Keratinocyte (primary cell): ENCODE results near the gene IQGAP3.

ENCODE experiments used
- CTCF ChIP-seq, 3 experiments: IDR thresholded peaks in 1 of 3; conservative IDR thresholded peaks in 1 of 3; optimal IDR thresholded peaks in 1 of 3; 2 replicates in 2 of 3; 3 replicates in 1 of 3; pipeline versions ENCODE3 to v1.5.1; 2011; ENCODE audit warnings: low read length in 3 of 3, mild to moderate bottlenecking in 3 of 3, moderate library complexity in 2 of 3, control low read depth in 1 of 3, inconsistent platforms in 1 of 3; ENCODE audit not compliant: insufficient read depth in 2 of 3; ENCODE audit errors: extremely low read depth in 1 of 3
- EZH2 ChIP-seq: IDR thresholded peaks from one replicate; pipeline ENCODE4 v1.6.1; 2012; ENCODE audit warnings: inconsistent platforms, mild to moderate bottlenecking, low read length, moderate library complexity

DNA sequence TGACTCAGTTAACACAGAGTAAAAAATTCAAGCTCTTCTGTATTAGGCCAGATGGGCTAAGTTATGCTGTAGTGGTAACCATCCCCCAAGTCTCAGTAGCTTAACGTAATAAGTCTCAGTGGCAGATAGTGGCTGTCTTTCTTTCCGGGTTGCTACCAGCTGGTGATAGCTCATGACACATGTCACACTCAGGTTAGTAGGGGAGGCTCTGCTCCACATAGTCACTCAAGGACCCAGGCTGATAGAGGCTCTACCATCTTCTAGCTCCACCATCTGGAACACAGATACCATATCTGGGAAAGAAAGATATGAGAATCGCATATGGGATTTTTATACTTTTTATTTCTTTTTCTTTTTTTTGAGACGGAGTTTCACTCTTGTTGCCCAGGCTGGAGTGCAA, 55.5 kb downstream of the IQGAP3 start:
- no peak for TF ChIP-seq CTCF (optimal IDR thresholded peaks at IDR 0.05 in 1 of 3, IDR thresholded peaks at IDR 0.05 in 1 of 3, conservative IDR thresholded peaks at IDR 0.05 in 1 of 3; ENCODE audit: extremely low read depth in 1 of 3, insufficient read depth in 2 of 3, low read length in 3 of 3)
- TF ChIP-seq EZH2: no peak
